ENCODE data around the gene PNPLA3. TPM values are rescaled to one million over a fixed set of nuclear protein-coding genes. Genes with fewer than 3 reads are reported as not detected.

Gene PNPLA3
- total RNA-seq, 1 experiment from 2014 or later: 7.3 TPM

DNA sequence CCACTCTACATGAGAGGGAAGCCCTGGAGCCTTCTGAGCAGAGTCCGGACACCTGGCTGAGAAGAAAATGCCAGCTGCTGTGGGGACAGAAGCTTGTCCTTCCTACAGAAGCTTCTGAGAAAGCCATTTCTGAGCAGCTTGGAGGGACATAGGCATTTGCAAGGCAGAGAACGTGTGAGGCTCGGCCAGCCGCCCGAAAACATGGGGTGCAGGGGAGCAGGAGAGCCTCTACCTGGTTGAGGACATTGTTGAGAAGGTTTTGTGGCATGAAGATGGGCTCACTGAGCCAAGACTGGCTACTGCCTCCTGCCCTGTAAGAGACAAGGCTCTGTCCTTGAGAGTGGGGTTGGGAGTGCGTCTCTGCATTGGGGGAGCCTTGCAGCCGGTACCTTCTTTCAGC lies 57.0 kb downstream of the PNPLA3 start:
- ChIA-PET CTCF (no interaction called here), POLR2A (no interaction called here)
- no peaks in the 10 kb centered on the region for H4K20me1 ChIP-seq (ENCODE audit: insufficient read depth)

More for the DNA sequence above, 57.0 kb downstream of the PNPLA3 start:
- no peak overlapping the region for H3K4me2 ChIP-seq (ENCODE audit: low read length)
- intact Hi-C loops (cut with micrococcal nuclease): no loop called here
- H2AFZ ChIP-seq (ENCODE audit: low read depth, low read length, poor library complexity, severe bottlenecking): no peak overlapping the region
- H3K27me3 ChIP-seq (ENCODE audit: insufficient read depth, low read length): no peaks in the 10 kb centered on the region
- RAD21 ChIA-PET (ENCODE audit: low non-redundant PET in 1 of 2, low total read pairs in 2 of 2, uncharacterized antibody in 2 of 2, unreplicated experiment in 2 of 2): no interaction called here
- H3K9ac ChIP-seq (ENCODE audit: low read length): no peak overlapping the region
- H3K27ac ChIP-seq (ENCODE audit: low read depth, low read length): no peak overlapping the region
- H3K9me2 ChIP-seq (ENCODE audit: insufficient read depth): no peaks in the 10 kb centered on the region
- no peaks in the 10 kb centered on the region for H3K9me3 ChIP-seq (ENCODE audit: control insufficient read depth in 1 of 2, insufficient read depth in 1 of 2, low read depth in 1 of 2, low read length in 2 of 2)
- H3K4me3 ChIP-seq (replicated peaks in 1 of 2; ENCODE audit: low read depth in 1 of 2, low read length in 2 of 2): no peak overlapping the region
- no peaks in the 10 kb centered on the region for H3K4me1 ChIP-seq (ENCODE audit: control insufficient read depth in 1 of 2, insufficient read depth in 2 of 2, low read length in 2 of 2)
- DNase-seq (ENCODE audit: low read depth, low spot score): no peak
- no peaks in the 10 kb centered on the region for H3K79me2 ChIP-seq (ENCODE audit: insufficient read depth, low read length)
- BruUV-seq (replicated peaks): no TSS peak
- TF ChIP-seq, protein P1, sequence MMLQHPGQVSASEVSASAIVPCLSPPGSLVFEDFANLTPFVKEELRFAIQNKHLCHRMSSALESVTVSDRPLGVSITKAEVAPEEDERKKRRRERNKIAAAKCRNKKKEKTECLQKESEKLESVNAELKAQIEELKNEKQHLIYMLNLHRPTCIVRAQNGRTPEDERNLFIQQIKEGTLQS (IDR thresholded peaks at IDR 0.05): no peak
- TF ChIP-seq EGR1 (IDR thresholded peaks at IDR 0.05; ENCODE audit: low read depth) (no peak), YY1 (IDR thresholded peaks at IDR 0.05; ENCODE audit: extremely low read depth, insufficient replicate concordance, low read depth, low read length) (no peak), EZH2 (IDR thresholded peaks at IDR 0.05) (no peak), CEBPB (IDR thresholded peaks at IDR 0.05; ENCODE audit: low read depth) (no peak), SRF (IDR thresholded peaks at IDR 0.05; ENCODE audit: low read depth) (no peak), EZH2phosphoT487 (IDR thresholded peaks at IDR 0.05; ENCODE audit: borderline replicate concordance) (no peak), SP1 (IDR thresholded peaks at IDR 0.05; ENCODE audit: low read depth) (no peak), POLR2A (IDR thresholded peaks at IDR 0.05; ENCODE audit: borderline replicate concordance, extremely low read depth, insufficient read depth, insufficient read length) (no peak), ZNF274 (IDR thresholded peaks at IDR 0.05; ENCODE audit: low read depth, low read length) (no peak), ZFX (IDR thresholded peaks at IDR 0.05) (no peak), ELF1 (IDR thresholded peaks at IDR 0.05; ENCODE audit: borderline replicate concordance, low read depth) (no peak), FOSL1 (IDR thresholded peaks at IDR 0.05; ENCODE audit: low read depth) (no peak)
- TF ChIP-seq, protein P2, sequence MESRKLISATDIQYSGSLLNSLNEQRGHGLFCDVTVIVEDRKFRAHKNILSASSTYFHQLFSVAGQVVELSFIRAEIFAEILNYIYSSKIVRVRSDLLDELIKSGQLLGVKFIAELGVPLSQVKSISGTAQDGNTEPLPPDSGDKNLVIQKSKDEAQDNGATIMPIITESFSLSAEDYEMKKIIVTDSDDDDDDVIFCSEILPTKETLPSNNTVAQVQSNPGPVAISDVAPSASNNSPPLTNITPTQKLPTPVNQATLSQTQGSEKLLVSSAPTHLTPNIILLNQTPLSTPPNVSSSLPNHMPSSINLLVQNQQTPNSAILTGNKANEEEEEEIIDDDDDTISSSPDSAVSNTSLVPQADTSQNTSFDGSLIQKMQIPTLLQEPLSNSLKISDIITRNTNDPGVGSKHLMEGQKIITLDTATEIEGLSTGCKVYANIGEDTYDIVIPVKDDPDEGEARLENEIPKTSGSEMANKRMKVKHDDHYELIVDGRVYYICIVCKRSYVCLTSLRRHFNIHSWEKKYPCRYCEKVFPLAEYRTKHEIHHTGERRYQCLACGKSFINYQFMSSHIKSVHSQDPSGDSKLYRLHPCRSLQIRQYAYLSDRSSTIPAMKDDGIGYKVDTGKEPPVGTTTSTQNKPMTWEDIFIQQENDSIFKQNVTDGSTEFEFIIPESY (IDR thresholded peaks at IDR 0.05; ENCODE audit: extremely low read depth, insufficient replicate concordance, low read length): no peak
- TF ChIP-seq, protein P3, sequence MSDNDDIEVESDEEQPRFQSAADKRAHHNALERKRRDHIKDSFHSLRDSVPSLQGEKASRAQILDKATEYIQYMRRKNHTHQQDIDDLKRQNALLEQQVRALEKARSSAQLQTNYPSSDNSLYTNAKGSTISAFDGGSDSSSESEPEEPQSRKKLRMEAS (IDR thresholded peaks at IDR 0.05): no peak
- TF ChIP-seq, protein P4, sequence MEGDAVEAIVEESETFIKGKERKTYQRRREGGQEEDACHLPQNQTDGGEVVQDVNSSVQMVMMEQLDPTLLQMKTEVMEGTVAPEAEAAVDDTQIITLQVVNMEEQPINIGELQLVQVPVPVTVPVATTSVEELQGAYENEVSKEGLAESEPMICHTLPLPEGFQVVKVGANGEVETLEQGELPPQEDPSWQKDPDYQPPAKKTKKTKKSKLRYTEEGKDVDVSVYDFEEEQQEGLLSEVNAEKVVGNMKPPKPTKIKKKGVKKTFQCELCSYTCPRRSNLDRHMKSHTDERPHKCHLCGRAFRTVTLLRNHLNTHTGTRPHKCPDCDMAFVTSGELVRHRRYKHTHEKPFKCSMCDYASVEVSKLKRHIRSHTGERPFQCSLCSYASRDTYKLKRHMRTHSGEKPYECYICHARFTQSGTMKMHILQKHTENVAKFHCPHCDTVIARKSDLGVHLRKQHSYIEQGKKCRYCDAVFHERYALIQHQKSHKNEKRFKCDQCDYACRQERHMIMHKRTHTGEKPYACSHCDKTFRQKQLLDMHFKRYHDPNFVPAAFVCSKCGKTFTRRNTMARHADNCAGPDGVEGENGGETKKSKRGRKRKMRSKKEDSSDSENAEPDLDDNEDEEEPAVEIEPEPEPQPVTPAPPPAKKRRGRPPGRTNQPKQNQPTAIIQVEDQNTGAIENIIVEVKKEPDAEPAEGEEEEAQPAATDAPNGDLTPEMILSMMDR (IDR thresholded peaks at IDR 0.05 in 2 of 3, conservative IDR thresholded peaks at IDR 0.05 in 1 of 3; ENCODE audit: borderline replicate concordance in 1 of 3, insufficient read depth in 1 of 3, low read depth in 2 of 3, low read length in 2 of 3): no peak
- ATAC-seq: no peak
- H3K36me3 ChIP-seq (ENCODE audit: control insufficient read depth in 1 of 2, insufficient read depth in 2 of 2, low read length in 2 of 2): peaks cover 25 to 35% of the 10 kb centered on the region in 2 experiments; a peak in 3 of 4 replicates

All from HCT116 (cell line).